HCT116 (cell line): ENCODE results near the gene ATP6V1E1. TPM values are rescaled to one million over a fixed set of nuclear protein-coding genes. Genes with fewer than 3 reads are reported as not detected.

Experiments
- ATAC-seq: fragments of 200-7000 bp; cut with Tn5 transposase; 2 replicates; pipeline ENCODE4 v1.9.1; 2020; ENCODE audit warnings: mild to moderate bottlenecking, moderate library complexity
- BruUV-seq: library from RNA; stranded (reverse); fragments of 400-500 nt; replicated peaks from 2 replicates; lab custom pipeline; 2021; lab: Mats Ljungman, UMichigan
- CTCF ChIA-PET: fragments of 300-600 bp; sonication (Branson Sonifier 250); formaldehyde crosslinking; loops from one replicate; lab custom pipeline; 2021; ENCODE audit warnings: antibody characterized with exemption; lab: Charles Lee
- POLR2A ChIA-PET: fragments of 300-600, 350-600 bp; sonication (Branson Sonifier 250); formaldehyde crosslinking; loops from one replicate; lab custom pipeline; 2021; ENCODE audit warnings: antibody characterized with exemption; lab: Charles Lee
- RAD21 ChIA-PET, 2 experiments: fragments of 300-600 bp; sonication (Branson Sonifier 250); formaldehyde crosslinking; loops; one replicate each; lab custom pipeline; 2023; ENCODE audit warnings: low total read pairs in 2 of 2; ENCODE audit not compliant: uncharacterized antibody in 2 of 2, unreplicated experiment in 2 of 2, low non-redundant PET in 1 of 2; lab: Charles Lee
- DNase-seq: peaks from one replicate; pipeline ENCODE4 v3.0.0-alpha.2; 2010; ENCODE audit warnings: low read depth, low spot score
- H2AFZ ChIP-seq: fragments of 200-600 bp; shearing (Covaris generic), sonication (generic); 2 replicates; pipeline ENCODE4 v1.6.1; 2017; ENCODE audit warnings: low read depth, mixed run types, mixed read lengths, antibody characterized with exemption, low read length; ENCODE audit not compliant: poor library complexity, severe bottlenecking
- H3K27ac ChIP-seq: 2 replicates; pipeline ENCODE4 v1.5.1; 2012; ENCODE audit warnings: low read depth, low read length
- H3K27me3 ChIP-seq: fragments of 200-600 bp; sonication (generic); 2 replicates; pipeline ENCODE4 v1.6.1; 2016; ENCODE audit warnings: mixed run types, low read length, mixed read lengths; ENCODE audit not compliant: insufficient read depth
- H3K36me3 ChIP-seq, 2 experiments: fragments of 200-500 bp in 1 of 2; fragments of 200-600 bp in 1 of 2; sonication (Bioruptor generic) in 1 of 2; sonication (generic) in 1 of 2; 2 replicates each; pipeline versions ENCODE4 v1.5.1 to v1.6.1; 2014 to 2016; ENCODE audit warnings: low read length in 2 of 2, inconsistent platforms in 1 of 2, mixed read lengths in 1 of 2, mixed run types in 1 of 2; ENCODE audit not compliant: insufficient read depth in 2 of 2, control insufficient read depth in 1 of 2
- H3K4me1 ChIP-seq, 2 experiments: fragments of 200-600 bp in 1 of 2; sonication (generic) in 1 of 2; 2 replicates each; pipeline versions ENCODE4 v1.5.1 to v1.6.1; 2012 to 2017; ENCODE audit warnings: low read length in 2 of 2, inconsistent platforms in 1 of 2, mild to moderate bottlenecking in 1 of 2, mixed read lengths in 1 of 2, mixed run types in 1 of 2, moderate library complexity in 1 of 2; ENCODE audit not compliant: insufficient read depth in 2 of 2, control insufficient read depth in 1 of 2
- H3K4me2 ChIP-seq: fragments of 200-600 bp; sonication (generic); 2 replicates; pipeline ENCODE4 v1.6.1; 2017; ENCODE audit warnings: mixed run types, low read length, mixed read lengths
- H3K4me3 ChIP-seq, 2 experiments: fragments of 200-600 bp in 1 of 2; sonication (generic) in 1 of 2; replicated peaks in 1 of 2; 2 replicates each; pipeline ENCODE4 v1.5.1; 2011 to 2016; ENCODE audit warnings: low read length in 2 of 2, control low read depth in 1 of 2, low read depth in 1 of 2, mild to moderate bottlenecking in 1 of 2, mixed read lengths in 1 of 2, mixed run types in 1 of 2
- H3K79me2 ChIP-seq: fragments of 200-600 bp; sonication (generic); 2 replicates; pipeline ENCODE4 v1.6.1; 2017; ENCODE audit warnings: mild to moderate bottlenecking, mixed run types, low read length, moderate library complexity, mixed read lengths; ENCODE audit not compliant: insufficient read depth
- H3K9ac ChIP-seq: fragments of 200-600 bp; sonication (generic); 2 replicates; pipeline ENCODE4 v1.6.1; 2016; ENCODE audit warnings: low read length, mixed read lengths
- H3K9me2 ChIP-seq: fragments of 200-600 bp; sonication (generic), shearing (Covaris generic); 2 replicates; pipeline ENCODE4 v1.6.1; 2017; ENCODE audit warnings: mixed run types, mild to moderate bottlenecking, moderate library complexity; ENCODE audit not compliant: insufficient read depth
- H3K9me3 ChIP-seq, 2 experiments: fragments of 200-500 bp in 1 of 2; fragments of 200-600 bp in 1 of 2; sonication (Bioruptor generic) in 1 of 2; sonication (generic) in 1 of 2; 2 replicates each; pipeline ENCODE4 v1.6.1; 2014 to 2017; ENCODE audit warnings: low read length in 2 of 2, mixed read lengths in 2 of 2, inconsistent platforms in 1 of 2, low read depth in 1 of 2, mild to moderate bottlenecking in 1 of 2, mixed run types in 1 of 2, moderate library complexity in 1 of 2; ENCODE audit not compliant: control insufficient read depth in 1 of 2, insufficient read depth in 1 of 2
- H4K20me1 ChIP-seq: fragments of 200-600 bp; sonication (generic), shearing (Covaris generic); 2 replicates; pipeline ENCODE4 v1.6.1; 2017; ENCODE audit warnings: mixed run types, mild to moderate bottlenecking, moderate library complexity; ENCODE audit not compliant: insufficient read depth
- CBX3 ChIP-seq: IDR thresholded peaks from 2 replicates; pipeline ENCODE4 v1.6.1; 2012; ENCODE audit warnings: low read depth
- EGR1 ChIP-seq: IDR thresholded peaks from 2 replicates; pipeline ENCODE4 v1.6.1; 2012; ENCODE audit warnings: low read depth
- ELF1 ChIP-seq: IDR thresholded peaks from 2 replicates; pipeline ENCODE4 v1.6.1; 2012; ENCODE audit warnings: low read depth, borderline replicate concordance
- EZH2 ChIP-seq: fragments of 200-600 bp; sonication (generic); IDR thresholded peaks from 2 replicates; pipeline ENCODE4 v1.6.1; 2017; ENCODE audit warnings: antibody characterized with exemption, mixed run types
- POLR2A ChIP-seq: IDR thresholded peaks from 2 replicates; pipeline ENCODE4 v1.7.0; 2011; ENCODE audit warnings: borderline replicate concordance; ENCODE audit not compliant: insufficient read depth, insufficient read length; ENCODE audit errors: extremely low read depth
- POLR2AphosphoS5 ChIP-seq: IDR thresholded peaks from 2 replicates; pipeline ENCODE4 v1.6.1; 2011; ENCODE audit warnings: mild to moderate bottlenecking, low read depth, low read length, moderate library complexity
- RAD21 ChIP-seq: IDR thresholded peaks from 2 replicates; pipeline ENCODE4 v1.6.1; 2012; ENCODE audit warnings: low read depth, mild to moderate bottlenecking
- SRF ChIP-seq: IDR thresholded peaks from 2 replicates; pipeline ENCODE4 v1.6.1; 2012; ENCODE audit warnings: low read depth
- ZNF274 ChIP-seq: fragments of 200-500 bp; sonication (Bioruptor generic); IDR thresholded peaks from 2 replicates; pipeline ENCODE4 v1.6.1; 2014; ENCODE audit warnings: mild to moderate bottlenecking, low read depth, low read length, inconsistent platforms
- intact Hi-C: fragments of 100-400 bp; cut with micrococcal nuclease; formaldehyde crosslinking; loops from 2 replicates; pipeline ENCODE4 v1.10.0; 2022
- total RNA-seq: library from RNA; stranded (reverse); gene quantifications from one replicate; pipeline ENCODE4 v1.2.1, GENCODE V29; 2021; ENCODE audit not compliant: unreplicated experiment
- TF ChIP-seq, protein P1 (sequence below): IDR thresholded peaks from 2 replicates; pipeline ENCODE4 v1.6.1; 2012

ATP6V1E1 gene
- total RNA-seq, 1 experiment from 2014 or later: 107 TPM

DNA sequence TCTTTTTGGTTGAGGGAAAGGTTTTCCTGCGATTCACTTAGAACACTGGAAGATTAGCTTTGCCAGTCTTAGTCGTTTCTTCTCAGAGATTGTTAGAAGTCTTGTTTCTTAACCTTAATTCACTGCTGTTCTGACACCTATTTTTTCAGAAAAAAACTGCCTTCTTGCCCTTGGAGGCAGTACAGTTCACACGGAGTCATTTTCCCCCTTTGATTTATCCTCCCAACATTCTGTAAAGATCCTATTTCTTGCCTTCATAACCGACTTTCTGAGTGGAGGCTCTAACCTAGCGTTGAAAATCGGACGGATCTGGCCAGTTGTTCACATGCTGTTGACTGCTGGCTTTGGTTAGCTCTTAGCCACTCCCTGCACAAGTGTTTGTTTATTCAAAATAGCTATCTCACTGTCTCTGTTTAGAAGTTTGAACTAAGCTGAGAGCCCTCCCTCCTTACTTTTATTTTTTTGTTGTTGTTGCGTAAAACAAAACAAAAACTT lies 10.7 kb upstream of the ATP6V1E1 start:
- H3K79me2 ChIP-seq: peaks cover 41% of the 10 kb centered on the region
- peak overlapping the region; percentile 92 for H3K27ac ChIP-seq
- ATAC-seq: 0 out of 2 replicates have a peak, but pooled peaks have one; percentile 13
- peak overlapping the region; percentile 95 for H3K9ac ChIP-seq
- BruUV-seq: no TSS peak
- RAD21 ChIA-PET: no interaction called here
- H3K4me2 ChIP-seq: peak overlapping the region; percentile 97
- no peaks in the 10 kb centered on the region for H4K20me1 ChIP-seq
- TF ChIP-seq RAD21 (no peak), POLR2AphosphoS5 (no peak), ELF1 (no peak), ZNF274 (no peak), EGR1 (no peak), CBX3 (no peak), SRF (no peak), POLR2A (no peak), EZH2 (no peak)
- TF ChIP-seq, protein P1, sequence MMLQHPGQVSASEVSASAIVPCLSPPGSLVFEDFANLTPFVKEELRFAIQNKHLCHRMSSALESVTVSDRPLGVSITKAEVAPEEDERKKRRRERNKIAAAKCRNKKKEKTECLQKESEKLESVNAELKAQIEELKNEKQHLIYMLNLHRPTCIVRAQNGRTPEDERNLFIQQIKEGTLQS: no peak
- TF ChIP-seq, all 23 proteins: peak for 0
- no peaks in the 10 kb centered on the region for H3K9me3 ChIP-seq
- H3K9me2 ChIP-seq: no peaks in the 10 kb centered on the region
- H3K4me1 ChIP-seq: peaks cover 14 to 24% of the 10 kb centered on the region in 2 experiments
- intact Hi-C loops: no loop called here
- no peak for DNase-seq
- H2AFZ ChIP-seq: no peak overlapping the region
- no peaks in the 10 kb centered on the region for H3K36me3 ChIP-seq
- H3K4me3 ChIP-seq: peak overlapping the region; percentile 83 to 87
- H3K27me3 ChIP-seq: no peaks in the 10 kb centered on the region
- CTCF ChIA-PET: interaction anchor here (1.0 kb wide), 1 partner anchor 468 kb away, joined by 3 read pairs; no protein-coding TSS in a partner anchor
- POLR2A ChIA-PET: interaction anchor here (0.6 to 0.7 kb wide), 2 partner anchors 12 to 336 kb away, joined by 3 to 5 read pairs; no protein-coding TSS in a partner anchor
